Activated CD4-positive, alpha-beta T cell treated with anti-CD3 and anti-CD28 coated beads, Interleukin-2, amount 50 U/mL, for 48 hours (primary cell): ENCODE measurements around the gene FAM135A.
"Not testable (repeated sequence)": the region's sequence is repeated elsewhere in the genome, so short reads cannot be mapped to it uniquely, and the experiment has no call there.

ENCODE experiments used
- DNase-seq, 2 experiments: peaks; one replicate each; pipeline ENCODE4 v3.0.0-alpha.2; 2020

Gene FAM135A

GRCh38 chr6:70470016-70470415, 56.7 kb downstream of the FAM135A start:
- no peak for DNase-seq

- not testable (repeated sequence) for DNase-seq
Measured at GRCh38 chr6:70470510-70470909, 57.2 kb downstream of the FAM135A start.

- no peak for DNase-seq
Measured at GRCh38 chr6:70474751-70475150, 61.4 kb downstream of the FAM135A start.

GRCh38 chr6:70479236-70479635, 65.9 kb downstream of the FAM135A start:
- DNase-seq: no peak

- not testable (repeated sequence) for DNase-seq
Measured at GRCh38 chr6:70486638-70487037, 73.3 kb downstream of the FAM135A start.

- DNase-seq: no peak
Measured at GRCh38 chr6:70489364-70489763, 76.1 kb downstream of the FAM135A start.

- no peak for DNase-seq
Measured at GRCh38 chr6:70494833-70495232, 81.5 kb downstream of the FAM135A start.

- DNase-seq: not testable (repeated sequence)
Measured at GRCh38 chr6:70495790-70496189, 82.5 kb downstream of the FAM135A start.

GRCh38 chr6:70502484-70502883, 89.2 kb downstream of the FAM135A start:
- no peak for DNase-seq

- DNase-seq: no peak
Measured at GRCh38 chr6:70503813-70504465, 90.6 kb downstream of the FAM135A start.

- DNase-seq: no peak
Measured at GRCh38 chr6:70506321-70506720, 93.0 kb downstream of the FAM135A start.

- no peak for DNase-seq
Measured at GRCh38 chr6:70507161-70507560, 93.9 kb downstream of the FAM135A start.

GRCh38 chr6:70508953-70509352, 95.6 kb downstream of the FAM135A start:
- no peak for DNase-seq

- DNase-seq: no peak
Measured at GRCh38 chr6:70510600-70510999, 97.3 kb downstream of the FAM135A start.

GRCh38 chr6:70518723-70519122, 105.4 kb downstream of the FAM135A start:
- no peak for DNase-seq

- DNase-seq: no peak
Measured at GRCh38 chr6:70520575-70520974, 107.3 kb downstream of the FAM135A start.

- no peak for DNase-seq
Measured at GRCh38 chr6:70524721-70525286, 111.5 kb downstream of the FAM135A start.

- no peak for DNase-seq
Measured at GRCh38 chr6:70527071-70527737, 113.9 kb downstream of the FAM135A start.

GRCh38 chr6:70530023-70530422, 116.7 kb downstream of the FAM135A start:
- no peak for DNase-seq

GRCh38 chr6:70531133-70531532, 117.8 kb downstream of the FAM135A start:
- no peak for DNase-seq

- no peak for DNase-seq
Measured at GRCh38 chr6:70537266-70537665, 124.0 kb downstream of the FAM135A start.

- DNase-seq: no peak
Measured at GRCh38 chr6:70538376-70538775, 125.1 kb downstream of the FAM135A start.

- no peak for DNase-seq
Measured at GRCh38 chr6:70547313-70547712, 134.0 kb downstream of the FAM135A start.

GRCh38 chr6:70547905-70548304, 134.6 kb downstream of the FAM135A start:
- DNase-seq: no peak
